Kasumi-1 (cell line): ENCODE measurements around the gene CSPG4.
"Not testable (repeated sequence)": the region's sequence is repeated elsewhere in the genome, so short reads cannot be mapped to it uniquely, and the experiment has no call there.

Source experiments
- DNase-seq, 2 experiments: peaks; one replicate each; lab custom pipeline; 2025; lab: John Stamatoyannopoulos, UW

The CSPG4 gene

GRCh38 chr15:75704618-75705017 lies 8.0 kb downstream of the CSPG4 start:
- DNase-seq = no peak

DNA sequence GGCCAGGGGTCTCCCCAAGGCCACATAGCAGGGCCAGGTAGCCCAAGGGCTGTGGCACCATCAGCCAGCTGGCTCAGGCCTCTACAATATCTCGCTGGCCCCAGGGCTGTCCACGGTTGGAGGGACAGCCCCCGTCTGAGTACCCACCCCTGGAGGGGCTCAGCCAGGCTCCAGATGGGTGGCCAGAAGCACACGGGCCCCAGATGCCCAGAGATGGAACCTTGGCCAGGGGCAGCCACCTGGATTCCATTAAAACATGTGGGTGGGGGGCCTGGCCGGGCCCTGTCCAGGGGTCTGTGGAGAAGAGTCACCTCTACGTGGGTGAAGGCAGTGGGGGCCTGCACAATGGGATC lies 8.4 kb downstream of the CSPG4 start:
- DNase-seq = no peak

DNA sequence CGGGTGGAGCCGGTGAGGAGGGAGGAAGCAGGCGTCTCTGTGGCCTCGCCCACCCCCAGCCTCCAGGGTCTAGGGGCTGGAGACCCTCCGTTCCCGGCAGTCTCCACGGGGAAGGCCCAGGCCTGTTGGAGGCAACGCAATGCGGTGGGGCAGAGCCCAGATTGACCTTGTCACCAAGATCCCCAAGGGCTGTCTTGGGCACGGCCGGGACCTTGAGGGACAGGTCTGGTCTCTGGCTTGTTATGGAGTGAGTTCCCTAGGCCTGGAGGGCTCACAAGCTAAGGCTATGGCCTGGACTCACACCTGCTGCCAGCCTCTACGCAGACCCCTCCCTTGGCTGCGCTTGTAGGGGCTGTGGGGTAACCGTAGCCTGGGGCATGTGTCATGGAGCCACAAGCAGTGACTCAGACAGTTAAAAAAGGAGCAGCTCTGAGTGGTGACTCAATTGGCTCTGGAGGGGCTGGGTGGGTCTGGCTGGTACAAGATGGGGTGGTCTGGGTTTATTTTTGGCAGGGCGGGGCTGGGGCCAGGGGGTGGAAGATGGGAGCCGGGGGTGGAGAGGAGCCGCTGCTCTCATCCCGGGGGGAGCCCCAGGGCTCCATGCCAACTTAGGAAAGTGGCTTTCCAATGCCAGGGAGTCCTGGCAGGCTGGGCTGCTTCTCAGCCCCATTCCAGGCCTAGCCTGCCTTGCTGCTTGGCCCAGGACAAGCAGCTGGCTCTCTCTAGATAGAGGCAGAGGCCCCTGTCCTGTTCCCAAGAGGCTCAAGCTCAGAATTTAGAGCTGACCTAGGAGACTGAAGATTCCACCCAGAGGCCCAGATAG lies 9.0 kb downstream of the CSPG4 start:
- not testable (repeated sequence) for DNase-seq

- DNase-seq = no peak
These were observed 10.2 kb downstream of the CSPG4 start for GRCh38 chr15:75702436-75702835.

GRCh38 chr15:75701071-75702003 lies 11.3 kb downstream of the CSPG4 start:
- not testable (repeated sequence) for DNase-seq

DNA sequence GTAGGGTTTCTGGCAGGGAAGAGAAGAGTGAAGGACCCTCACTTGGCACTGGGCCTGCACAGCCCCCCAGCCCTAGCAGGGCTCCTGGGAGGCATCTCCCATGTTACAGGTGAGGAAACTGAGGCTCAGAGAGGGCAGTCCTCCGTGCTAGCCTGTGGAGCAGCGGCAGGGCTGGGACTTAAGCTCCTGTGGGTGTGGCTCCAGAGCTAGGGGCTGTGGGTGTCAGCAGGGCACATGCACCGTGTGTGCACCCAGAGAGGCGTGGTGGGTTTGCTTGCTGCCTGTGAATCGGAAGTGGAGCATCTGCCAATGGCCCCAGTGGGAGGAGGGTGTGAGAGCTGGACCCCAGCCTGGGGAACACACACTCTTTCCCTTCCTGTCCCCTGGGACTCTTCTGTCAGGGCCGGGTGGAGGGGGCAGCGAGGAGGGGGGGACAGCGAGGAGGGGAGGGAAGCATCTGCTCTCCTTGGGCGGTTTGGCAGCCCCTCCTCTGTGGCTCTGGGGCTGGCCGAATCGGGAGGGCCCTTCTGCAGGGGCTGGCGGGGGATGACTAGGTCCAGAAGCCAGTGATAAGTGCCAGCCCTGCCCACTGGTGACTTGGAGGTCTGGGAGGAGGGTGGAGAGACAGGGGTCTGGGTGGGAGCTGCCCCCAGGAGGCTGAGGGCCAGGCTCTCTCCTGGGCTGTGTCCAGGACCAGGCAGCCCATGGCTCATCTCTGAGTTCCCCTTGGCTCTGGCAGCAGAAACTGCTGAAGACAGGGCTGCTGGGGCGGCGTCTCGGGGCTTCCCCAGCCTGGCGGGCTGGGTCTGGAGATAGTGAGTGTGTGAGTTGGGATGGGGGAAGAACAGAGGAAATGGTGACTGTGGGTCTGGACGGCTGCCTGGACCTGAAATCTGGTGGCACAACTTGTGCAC lies 12.4 kb downstream of the CSPG4 start:
- peak; percentile 35 to 68 for DNase-seq

GRCh38 chr15:75699517-75699916 lies 13.1 kb downstream of the CSPG4 start:
- peak; percentile 50 to 58 for DNase-seq

DNA sequence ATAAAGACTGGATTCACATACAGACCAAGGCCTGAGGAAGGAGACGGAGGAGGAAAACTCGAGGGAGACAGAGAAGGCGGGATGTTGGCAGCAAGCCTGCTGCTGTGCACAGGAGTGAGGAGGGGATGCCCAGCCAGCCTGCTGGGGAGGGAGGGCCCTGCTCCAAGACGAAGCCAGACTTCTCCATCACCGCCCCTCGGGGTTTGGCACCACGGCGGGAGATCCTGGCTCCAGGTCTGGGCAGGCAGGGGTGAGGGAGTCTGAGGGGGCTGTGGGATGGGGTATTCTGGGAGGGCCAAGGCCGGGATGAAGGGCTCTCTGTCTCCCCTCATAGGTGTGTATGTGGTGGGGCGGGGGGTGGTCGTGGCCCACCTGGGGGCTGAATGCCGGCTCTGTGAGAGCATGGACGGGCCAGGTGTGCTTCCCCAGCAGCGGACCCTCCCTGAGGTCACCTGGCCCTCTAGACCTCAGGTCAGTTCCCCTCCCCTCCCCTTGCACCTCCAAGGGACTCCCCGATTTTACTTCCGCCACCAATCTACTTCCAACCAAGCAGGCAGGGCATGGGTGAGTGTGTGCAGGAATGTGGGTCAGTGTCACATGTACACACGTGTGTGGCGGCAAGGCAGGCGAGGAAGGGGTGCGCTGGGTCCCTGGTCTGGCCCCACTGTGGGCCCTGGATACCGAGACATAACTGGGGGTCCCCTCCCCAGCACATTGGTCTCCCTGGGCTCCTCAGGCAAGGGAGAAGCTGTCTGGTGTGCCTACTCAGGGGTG lies 14.5 kb downstream of the CSPG4 start:
- not testable (repeated sequence) for DNase-seq

DNA sequence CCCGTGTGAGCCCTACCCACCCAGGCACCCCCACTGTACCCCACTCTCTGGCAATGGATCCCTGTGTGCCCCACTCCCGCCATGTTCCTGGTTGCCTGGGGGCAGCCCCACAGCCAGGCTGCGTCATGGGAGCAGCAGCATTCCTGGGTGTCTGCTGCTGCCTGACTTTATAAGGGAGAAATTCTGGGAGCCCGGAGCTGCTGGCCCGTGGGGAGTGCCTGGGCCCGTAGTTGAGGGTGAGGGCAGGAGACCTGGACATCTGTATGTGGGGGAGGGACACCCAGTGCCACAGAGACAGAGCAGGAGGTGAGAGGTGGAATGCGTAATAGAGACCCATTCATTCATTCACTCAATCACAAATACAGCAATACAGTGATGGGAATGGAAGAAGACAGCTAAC lies 15.1 kb downstream of the CSPG4 start:
- no peak for DNase-seq

GRCh38 chr15:75696854-75697259 lies 15.8 kb downstream of the CSPG4 start:
- DNase-seq = no peak

GRCh38 chr15:75696311-75696720 lies 16.3 kb downstream of the CSPG4 start:
- DNase-seq = no peak

DNA sequence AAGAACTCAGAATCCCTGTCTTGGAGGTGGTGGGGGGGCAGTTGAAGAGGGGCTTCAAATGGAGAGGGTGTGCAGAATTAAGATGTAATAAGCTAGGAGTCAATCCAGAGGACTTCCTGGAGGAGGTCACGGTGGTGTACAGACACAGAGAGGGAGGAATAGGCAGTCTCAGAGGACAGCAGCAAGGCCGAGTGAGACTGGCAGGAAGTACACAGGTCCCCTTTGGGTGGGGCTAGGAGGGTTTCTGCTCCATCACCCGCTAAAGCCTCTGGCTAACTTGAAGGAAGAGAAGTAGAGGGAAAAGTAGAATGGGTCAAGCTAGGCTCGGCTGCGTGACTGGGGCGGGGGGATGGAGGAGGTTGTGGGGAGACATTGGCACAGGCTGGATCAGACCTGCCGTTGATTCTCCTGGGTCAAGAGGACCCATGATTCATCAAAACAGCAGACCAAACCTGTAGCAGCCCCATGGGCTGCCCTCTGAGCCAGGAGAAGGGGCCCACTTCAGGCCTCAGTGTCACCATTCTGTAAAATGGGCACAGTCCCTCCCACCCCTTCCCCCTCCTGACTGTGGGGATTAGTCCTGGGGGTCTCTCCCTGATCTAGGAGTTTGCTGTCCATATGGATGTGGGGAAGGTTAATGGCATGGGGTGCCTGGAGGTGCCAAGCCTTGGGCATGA lies 16.9 kb downstream of the CSPG4 start:
- no peak for DNase-seq

- no peak for DNase-seq
These were observed 17.4 kb downstream of the CSPG4 start for GRCh38 chr15:75695220-75695619.

- peak; percentile 26 to 34 for DNase-seq
These were observed 18.1 kb downstream of the CSPG4 start for GRCh38 chr15:75694241-75695182.

DNA sequence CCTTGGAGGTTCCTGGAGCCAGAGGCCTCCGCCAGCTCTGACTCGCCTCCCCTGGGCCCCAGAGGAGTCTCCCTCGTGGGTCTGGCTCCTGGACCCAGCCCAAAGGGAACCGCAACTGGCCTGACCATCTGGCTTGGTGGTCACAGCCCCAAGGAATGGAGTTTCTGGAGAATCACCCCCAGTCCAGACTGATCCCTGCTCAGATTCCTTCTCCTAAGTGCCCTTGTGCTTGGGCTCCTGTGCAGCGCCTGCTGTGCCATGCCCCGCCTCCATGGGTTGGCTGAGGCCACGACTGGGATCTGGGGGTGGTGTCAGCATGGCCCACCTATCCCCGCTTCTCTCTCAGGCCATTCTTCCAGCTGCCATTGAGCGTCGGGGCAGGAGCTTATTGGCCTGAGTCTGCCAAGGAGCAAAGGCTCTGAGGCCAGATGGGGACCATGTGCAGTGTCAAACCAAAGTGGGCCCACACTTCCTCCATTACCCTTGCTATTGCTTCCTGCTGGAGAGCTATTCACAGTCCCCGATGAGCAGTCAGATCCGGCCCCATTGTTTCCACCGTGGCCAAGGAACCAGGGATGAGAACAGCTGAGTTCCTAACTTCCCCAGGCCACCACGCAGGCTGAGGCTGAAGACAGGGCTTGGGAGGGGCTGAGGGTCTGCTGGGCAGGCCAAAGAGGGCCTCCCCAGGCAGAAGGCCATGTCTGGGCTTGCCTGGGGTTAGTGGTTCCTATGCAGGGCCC lies 19.0 kb downstream of the CSPG4 start:
- DNase-seq = peak; percentile 74 to 85

DNA sequence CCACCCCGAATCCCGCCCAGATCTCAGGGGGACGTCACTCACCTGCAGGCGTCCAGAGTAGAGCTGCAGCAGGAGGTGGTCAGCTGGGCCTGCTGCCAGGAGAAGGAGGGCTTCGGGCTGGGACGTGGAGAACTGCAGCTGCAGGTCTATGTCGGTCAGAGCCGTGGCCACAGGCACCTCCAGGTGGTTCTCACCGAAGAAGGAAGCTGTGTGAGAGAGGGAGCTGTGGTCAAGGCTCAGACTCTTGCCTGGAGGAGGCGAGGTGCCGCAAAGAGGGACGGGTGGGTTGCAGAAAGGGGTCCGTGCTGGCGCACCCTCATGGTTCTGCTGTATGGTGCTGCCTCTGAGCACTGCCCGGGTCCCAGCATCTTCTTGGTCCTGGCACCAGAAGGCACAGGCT lies 19.6 kb downstream of the CSPG4 start:
- not testable (repeated sequence) for DNase-seq

- peak; percentile 14 for DNase-seq
These were observed 20.3 kb downstream of the CSPG4 start for GRCh38 chr15:75692311-75692710.

- DNase-seq = not testable (repeated sequence)
These were observed 23.2 kb downstream of the CSPG4 start for GRCh38 chr15:75689429-75689828.

DNA sequence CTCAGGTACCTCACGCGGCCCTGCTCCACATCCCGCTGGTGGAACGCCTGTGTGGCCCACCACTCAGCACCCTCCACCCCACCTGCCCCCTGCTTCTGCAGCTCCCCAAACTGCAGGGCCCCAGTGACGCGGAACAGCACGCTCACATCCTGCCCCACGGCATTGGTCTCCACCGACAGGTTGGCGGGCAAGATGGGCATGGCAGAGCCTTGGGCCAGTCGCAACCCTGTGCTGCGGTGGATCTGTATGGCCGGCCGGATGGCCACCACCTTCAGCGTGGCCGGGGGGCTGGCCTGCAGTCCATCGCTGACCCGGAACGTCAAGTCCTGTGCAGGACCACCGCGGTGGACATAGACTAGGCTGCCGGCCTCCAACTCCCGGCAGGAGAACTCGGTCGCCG lies 23.8 kb downstream of the CSPG4 start:
- no peak for DNase-seq
